ENCODE results near the gene GNB1L. TPM values are rescaled to one million over a fixed set of nuclear protein-coding genes. Genes with fewer than 3 reads are reported as not detected.

GNB1L gene
- total RNA-seq, 1 experiment from 2014 or later = 18.0 TPM

- TF ChIP-seq MLX (CRISPR knock-in tag; IDR thresholded peaks at IDR 0.05) (no peak), ETV6 (CRISPR knock-in tag; IDR thresholded peaks at IDR 0.05) (no peak), FOXJ3 (CRISPR knock-in tag; IDR thresholded peaks at IDR 0.05; ENCODE audit: borderline replicate concordance) (no peak), GABPB1 (CRISPR knock-in tag; IDR thresholded peaks at IDR 0.05) (no peak), TEAD1 (CRISPR knock-in tag; IDR thresholded peaks at IDR 0.05) (no peak), ESRRA (CRISPR knock-in tag; IDR thresholded peaks at IDR 0.05; ENCODE audit: borderline replicate concordance) (no peak), E2F5 (CRISPR knock-in tag; IDR thresholded peaks at IDR 0.05) (no peak), TP53 (CRISPR knock-in tag; IDR thresholded peaks at IDR 0.05) (no peak), ZNF671 (CRISPR knock-in tag; IDR thresholded peaks at IDR 0.05) (no peak), NR1H2 (CRISPR knock-in tag; IDR thresholded peaks at IDR 0.05) (no peak), E2F4 (CRISPR knock-in tag; IDR thresholded peaks at IDR 0.05; ENCODE audit: borderline replicate concordance, low read depth) (no peak), GRHL2 (CRISPR knock-in tag; IDR thresholded peaks at IDR 0.05; ENCODE audit: insufficient replicate concordance, severe bottlenecking) (no peak)
Measured at GRCh38 chr22:19802894-19803735, 51.6 kb downstream of the GNB1L start (continued).

- Mint-ChIP-seq H3K27ac (no peak overlapping the region), H3K4me3 (no peak overlapping the region)
- POLR2A ChIA-PET = interaction anchor here (0.6 kb wide), 1 partner anchor 52 kb away, joined by 3 read pairs; no protein-coding TSS in a partner anchor
Measured at GRCh38 chr22:19802001-19802893, 52.4 kb downstream of the GNB1L start.

More at GRCh38 chr22:19802001-19802893, 52.4 kb downstream of the GNB1L start:
- no peaks in the 10 kb centered on the region for H3K4me1 Mint-ChIP-seq
- H3K27me3 Mint-ChIP-seq (ENCODE audit: low read depth) = no peaks in the 10 kb centered on the region
- no peak for TF ChIP-seq CDX4 (CRISPR knock-in tag; IDR thresholded peaks at IDR 0.05; ENCODE audit: borderline replicate concordance)
- no peak for TF ChIP-seq SP1 (CRISPR knock-in tag; conservative IDR thresholded peaks at IDR 0.05)
- no peak for TF ChIP-seq ZNF232 (CRISPR knock-in tag; IDR thresholded peaks at IDR 0.05)
- no peak for TF ChIP-seq ZNF317 (CRISPR knock-in tag; IDR thresholded peaks at IDR 0.05; ENCODE audit: borderline replicate concordance, low read depth)
- TF ChIP-seq E2F5 (CRISPR knock-in tag; IDR thresholded peaks at IDR 0.05) = no peak
- TF ChIP-seq RELA (CRISPR knock-in tag; IDR thresholded peaks at IDR 0.05; ENCODE audit: borderline replicate concordance) = no peak
- TF ChIP-seq RORB (CRISPR knock-in tag; IDR thresholded peaks at IDR 0.05) = no peak
- no peak for TF ChIP-seq CREB1 (CRISPR knock-in tag; IDR thresholded peaks at IDR 0.05)
- TF ChIP-seq FOXK1 (CRISPR knock-in tag; IDR thresholded peaks at IDR 0.05) = no peak
- no peak for DNase-seq (ENCODE audit: low spot score)
- H3K9me3 Mint-ChIP-seq = no peaks in the 10 kb centered on the region
- ATAC-seq = no peak
- no peaks in the 10 kb centered on the region for H3K36me3 Mint-ChIP-seq
- CTCF ChIA-PET = interaction anchor here (1.1 to 2.6 kb wide), 6 partner anchors 8 to 110 kb away, joined by 3 to 21 read pairs (median 9); no protein-coding TSS in a partner anchor

Measured in WTC11 (cell line).